Urinary bladder (tissue), 4 donors: ENCODE measurements around the gene FGF11. TPM values are rescaled to one million over a fixed set of nuclear protein-coding genes. Genes with fewer than 3 reads are reported as not detected.
A peak's percentile ranks its signal among the peaks of the same experiment; 100 is the strongest.

Experiments used
- DNase-seq: peaks from one replicate; pipeline ENCODE4 v3.0.0-alpha.2; 2015; ENCODE audit errors: extremely low spot score
- H3K27ac ChIP-seq: one replicate; pipeline ENCODE4 v1.5.1; 2013; ENCODE audit warnings: low read depth, mild to moderate bottlenecking, moderate library complexity
- H3K36me3 ChIP-seq: one replicate; pipeline ENCODE4 v1.6.1; 2013; ENCODE audit warnings: mild to moderate bottlenecking, moderate library complexity; ENCODE audit not compliant: insufficient read depth
- H3K4me1 ChIP-seq: one replicate; pipeline ENCODE4 v1.6.1; 2013; ENCODE audit warnings: mild to moderate bottlenecking, moderate library complexity; ENCODE audit not compliant: insufficient read depth
- H3K4me3 ChIP-seq: one replicate; pipeline ENCODE4 v1.5.1; 2013; ENCODE audit warnings: low read depth, low read length
- WGBS: extraction: QIAGEN DNeasy Blood & Tissue Kit; methylation state at CpG from one replicate; pipeline ENCODE4 v1.1.7; 2013; 5-methylcytosine and 5-hydroxymethylcytosine counted together
- polyA plus RNA-seq: library from polyadenylated mRNA; stranded (reverse); fragments of 200-250 nt; gene quantifications from one replicate; pipeline ENCODE4 v1.2.3, GENCODE V29; 2013
- total RNA-seq: library from RNA; depleted of rRNA; stranded (reverse); fragments of >200 nt; gene quantifications from one replicate; pipeline ENCODE4 v1.2.3, GENCODE V29; 2014
- donor health status: healthy with polysubstance abuse.
- donor health status: healthy.

Gene FGF11
- total and polyA plus RNA-seq, 2 donors = 0.95 to 2.1 TPM

- H3K27ac ChIP-seq = peak overlapping the region; percentile 14
- H3K4me3 ChIP-seq = peak overlapping the region; percentile 47
- under 1% methylated on average over 65 of the region's 65 CpGs for WGBS
- no peaks in the 10 kb centered on the region for H3K36me3 ChIP-seq
- no peak for DNase-seq
- H3K4me1 ChIP-seq = no peaks in the 10 kb centered on the region
Measured at GRCh38 chr17:7404737-7405349, 34.5 kb upstream of the FGF11 start.

- 6% methylated on average over 38 of the region's 38 CpGs for WGBS
- peak overlapping the region; percentile 47 for H3K4me3 ChIP-seq
- H3K27ac ChIP-seq = peak overlapping the region; percentile 3
- no peaks in the 10 kb centered on the region for H3K4me1 ChIP-seq
- no peaks in the 10 kb centered on the region for H3K36me3 ChIP-seq
- no peak for DNase-seq
Measured at GRCh38 chr17:7405350-7406234, 33.7 kb upstream of the FGF11 start.

GRCh38 chr17:7406235-7406825 lies 33.0 kb upstream of the FGF11 start:
- Histone ChIP-seq H3K4me1 (no peaks in the 10 kb centered on the region), H3K4me3 (no peak overlapping the region), H3K36me3 (no peaks in the 10 kb centered on the region), H3K27ac (no peak overlapping the region)
- 49% methylated on average over 12 of the region's 12 CpGs for WGBS
- DNase-seq = no peak

GRCh38 chr17:7407082-7407481 lies 32.2 kb upstream of the FGF11 start:
- H3K4me1 ChIP-seq = no peaks in the 10 kb centered on the region
- no peak overlapping the region for H3K4me3 ChIP-seq
- H3K27ac ChIP-seq = no peak overlapping the region
- DNase-seq = no peak
- no peaks in the 10 kb centered on the region for H3K36me3 ChIP-seq
- WGBS = 85% methylated on average over 13 of the region's 13 CpGs

- H3K27ac ChIP-seq = no peak within 1 kb of the TSS
- H3K4me3 ChIP-seq = no peak within 1 kb of the TSS
- WGBS = 56% methylated on average over 11 of the region's 12 CpGs
- no peak for DNase-seq
- no peaks in the 10 kb centered on the region for H3K36me3 ChIP-seq
- no peaks in the 10 kb centered on the region for H3K4me1 ChIP-seq
Measured at GRCh38 chr17:7407485-7408251, 31.6 kb upstream of the FGF11 start, which contains the start of gene NLGN2. Gene NLGN2, plus strand, starts transcription at chr17:7407845. Its CDS starts 411 bp downstream, at chr17:7408256.

- H3K36me3 ChIP-seq = no peaks in the 10 kb centered on the region
- no peak for DNase-seq
- no peak overlapping the region for H3K4me3 ChIP-seq
- 69% methylated on average over 58 of the region's 58 CpGs for WGBS
- no peaks in the 10 kb centered on the region for H3K4me1 ChIP-seq
- no peak overlapping the region for H3K27ac ChIP-seq
Measured at GRCh38 chr17:7408252-7408727, 31.0 kb upstream of the FGF11 start.

GRCh38 chr17:7408863-7409262 lies 30.4 kb upstream of the FGF11 start:
- Histone ChIP-seq H3K4me3 (no peak overlapping the region), H3K27ac (no peak overlapping the region), H3K36me3 (no peaks in the 10 kb centered on the region), H3K4me1 (no peaks in the 10 kb centered on the region)
- DNase-seq = no peak
- WGBS = 88% methylated on average over 6 of the region's 6 CpGs

- no peak overlapping the region for H3K4me3 ChIP-seq
- no peaks in the 10 kb centered on the region for H3K4me1 ChIP-seq
- WGBS = 93% methylated on average over 6 of the region's 6 CpGs
- H3K36me3 ChIP-seq = no peaks in the 10 kb centered on the region
- no peak overlapping the region for H3K27ac ChIP-seq
- no peak for DNase-seq
Measured at GRCh38 chr17:7409716-7410115, 29.6 kb upstream of the FGF11 start.

- H3K4me1 ChIP-seq = no peaks in the 10 kb centered on the region
- no peak overlapping the region for H3K4me3 ChIP-seq
- DNase-seq = no peak
- no peaks in the 10 kb centered on the region for H3K36me3 ChIP-seq
- no peak overlapping the region for H3K27ac ChIP-seq
- 91% methylated on average over 25 of the region's 25 CpGs for WGBS
Measured at GRCh38 chr17:7410634-7411426, 28.5 kb upstream of the FGF11 start.

- no peak overlapping the region for H3K27ac ChIP-seq
- WGBS = 92% methylated on average over 8 of the region's 8 CpGs
- H3K36me3 ChIP-seq = no peaks in the 10 kb centered on the region
- H3K4me1 ChIP-seq = no peaks in the 10 kb centered on the region
- no peak overlapping the region for H3K4me3 ChIP-seq
- DNase-seq = no peak
Measured at GRCh38 chr17:7411427-7411750, 27.9 kb upstream of the FGF11 start.

- Histone ChIP-seq H3K4me3 (no peak overlapping the region), H3K36me3 (no peaks in the 10 kb centered on the region), H3K4me1 (no peaks in the 10 kb centered on the region), H3K27ac (no peak overlapping the region)
- 80% methylated on average over 6 of the region's 6 CpGs for WGBS
- no peak for DNase-seq
Measured at GRCh38 chr17:7413346-7413985, 25.8 kb upstream of the FGF11 start.

GRCh38 chr17:7414837-7415236 lies 24.5 kb upstream of the FGF11 start:
- H3K4me3 ChIP-seq = no peak overlapping the region
- DNase-seq = no peak
- WGBS = 86% methylated on average over 14 of the region's 14 CpGs
- no peak overlapping the region for H3K27ac ChIP-seq
- H3K4me1 ChIP-seq = no peaks in the 10 kb centered on the region
- H3K36me3 ChIP-seq = no peaks in the 10 kb centered on the region
